IMR-90 (cell line): ENCODE data around the gene SLC26A5. TPM values are rescaled to one million over a fixed set of nuclear protein-coding genes. Genes with fewer than 3 reads are reported as not detected.

Source experiments
- ATAC-seq: fragments of 200-7000 bp; cut with Tn5 transposase; 2 replicates; pipeline ENCODE4 v1.9.1; 2020; ENCODE audit warnings: low read depth, mild to moderate bottlenecking, moderate library complexity
- BruUV-seq: library from RNA; stranded (reverse); fragments of 400-500 nt; replicated peaks from 2 replicates; lab custom pipeline; 2021; lab: Mats Ljungman, UMichigan
- CTCF ChIA-PET: fragments of 300-600 bp; formaldehyde crosslinking; extraction: SDS; loops from one replicate; lab custom pipeline; 2021; ENCODE audit warnings: antibody characterized with exemption; lab: Yijun Ruan, JAX
- POLR2A ChIA-PET: fragments of 300-600 bp; sonication (Branson Sonifier 250); formaldehyde crosslinking; loops from one replicate; lab custom pipeline; 2022; ENCODE audit warnings: antibody characterized with exemption; ENCODE audit not compliant: unreplicated experiment; lab: Charles Lee
- DNase-seq: peaks from one replicate; pipeline ENCODE4 v3.0.0; 2013
- H2AFZ ChIP-seq: replicated peaks from 2 replicates; pipeline ENCODE3; 2013; ENCODE audit warnings: low read length, mild to moderate bottlenecking; ENCODE audit not compliant: poor library complexity
- H2AK5ac ChIP-seq: 2 replicates; pipeline ENCODE4 v1.6.1; 2013; ENCODE audit warnings: low read depth, low read length, inconsistent platforms
- H2AK9ac ChIP-seq: replicated peaks from 2 replicates; pipeline ENCODE3; 2013; ENCODE audit warnings: mild to moderate bottlenecking, low read depth, low read length, moderate library complexity; ENCODE audit not compliant: poor library complexity
- H2BK120ac ChIP-seq: 2 replicates; pipeline ENCODE4 v1.6.1; 2013; ENCODE audit warnings: low read depth, low read length, inconsistent platforms
- H2BK15ac ChIP-seq: 3 replicates; pipeline ENCODE4 v1.6.1; 2013; ENCODE audit warnings: low read depth, low read length, inconsistent platforms
- H2BK20ac ChIP-seq: 2 replicates; pipeline ENCODE4 v1.6.1; 2013; ENCODE audit warnings: low read depth, mild to moderate bottlenecking, inconsistent platforms, low read length, moderate library complexity
- H2BK5ac ChIP-seq: 2 replicates; pipeline ENCODE4 v1.6.1; 2013; ENCODE audit warnings: mild to moderate bottlenecking, low read depth, low read length, inconsistent platforms; ENCODE audit not compliant: poor library complexity, severe bottlenecking
- H3K14ac ChIP-seq: replicated peaks from 2 replicates; pipeline ENCODE4 v1.6.1; 2013; ENCODE audit warnings: low read depth, low read length, inconsistent platforms
- H3K18ac ChIP-seq: 2 replicates; pipeline ENCODE4 v1.6.1; 2013; ENCODE audit warnings: low read depth, low read length, control low read depth
- H3K23ac ChIP-seq: 2 replicates; pipeline ENCODE4 v1.6.1; 2013; ENCODE audit warnings: low read depth, low read length, inconsistent platforms
- H3K27ac ChIP-seq: 2 replicates; pipeline ENCODE4 v1.5.1; 2013; ENCODE audit warnings: mild to moderate bottlenecking, control low read depth, low read length; ENCODE audit not compliant: insufficient read depth
- H3K27me3 ChIP-seq: 2 replicates; pipeline ENCODE4 v1.6.1; 2013; ENCODE audit warnings: low read length; ENCODE audit not compliant: control insufficient read depth, insufficient read depth
- H3K36me3 ChIP-seq: 2 replicates; pipeline ENCODE4 v1.6.1; 2013; ENCODE audit warnings: low read length, mixed read lengths; ENCODE audit not compliant: control insufficient read depth, insufficient read depth
- H3K4ac ChIP-seq: 2 replicates; pipeline ENCODE4 v1.6.1; 2013; ENCODE audit warnings: low read depth, low read length, inconsistent platforms
- H3K4me1 ChIP-seq: 2 replicates; pipeline ENCODE4 v1.6.1; 2013; ENCODE audit warnings: low read length, mixed read lengths; ENCODE audit not compliant: control insufficient read depth, insufficient read depth
- H3K4me2 ChIP-seq: 2 replicates; pipeline ENCODE4 v1.6.1; 2013; ENCODE audit warnings: low read depth, mild to moderate bottlenecking, control low read depth, low read length, moderate library complexity
- H3K4me3 ChIP-seq: 2 replicates; pipeline ENCODE4 v1.5.1; 2013; ENCODE audit warnings: low read depth, mild to moderate bottlenecking, control low read depth, low read length, moderate library complexity; ENCODE audit not compliant: insufficient read depth
- H3K56ac ChIP-seq: 2 replicates; pipeline ENCODE4 v1.6.1; 2013; ENCODE audit warnings: low read length, inconsistent platforms; ENCODE audit not compliant: insufficient read depth; ENCODE audit errors: extremely low read depth
- H3K79me1 ChIP-seq, 2 experiments: 2 replicates each; pipeline ENCODE4 v1.6.1; 2013; ENCODE audit warnings: low read length in 2 of 2, inconsistent platforms in 1 of 2, low read depth in 1 of 2
- H3K9ac ChIP-seq: 2 replicates; pipeline ENCODE4 v1.6.1; 2013; ENCODE audit warnings: low read depth, low read length, control low read depth
- H3K9me1 ChIP-seq: 2 replicates; pipeline ENCODE4 v1.6.1; 2013; ENCODE audit warnings: low read length, inconsistent platforms; ENCODE audit not compliant: insufficient read depth
- H3K9me3 ChIP-seq: 2 replicates; pipeline ENCODE4 v1.6.1; 2013; ENCODE audit warnings: low read length; ENCODE audit not compliant: control insufficient read depth, insufficient read depth
- H4K20me1 ChIP-seq: 2 replicates; pipeline ENCODE4 v1.6.1; 2013; ENCODE audit warnings: low read length, inconsistent platforms; ENCODE audit not compliant: insufficient read depth
- H4K5ac ChIP-seq: 2 replicates; pipeline ENCODE4 v1.6.1; 2013; ENCODE audit warnings: mild to moderate bottlenecking, low read depth, low read length, control low read depth
- H4K8ac ChIP-seq, 2 experiments: 2 replicates each; pipeline ENCODE4 v1.6.1; 2013; ENCODE audit warnings: low read depth in 2 of 2, low read length in 2 of 2, control low read depth in 1 of 2, inconsistent platforms in 1 of 2
- H4K91ac ChIP-seq: 2 replicates; pipeline ENCODE4 v1.6.1; 2013; ENCODE audit warnings: low read depth, low read length, inconsistent platforms; ENCODE audit not compliant: insufficient read depth
- BHLHE40 ChIP-seq: fragments of 150-350 bp; IDR thresholded peaks from 2 replicates; pipeline ENCODE4 v1.6.1; 2016; ENCODE audit warnings: mild to moderate bottlenecking, low read depth, low read length
- CEBPB ChIP-seq: IDR thresholded peaks from 2 replicates; pipeline ENCODE4 v1.6.1; 2012; ENCODE audit warnings: low read depth, low read length, improper control_type of control experiment
- CHD1 ChIP-seq: IDR thresholded peaks from 2 replicates; pipeline ENCODE4 v1.6.1; 2012; ENCODE audit warnings: low read depth, low read length, improper control_type of control experiment
- CTCF ChIP-seq: conservative IDR thresholded peaks from 2 replicates; pipeline ENCODE4 v1.5.1; 2012; ENCODE audit warnings: mild to moderate bottlenecking, low read depth, low read length, improper control_type of control experiment
- MAFK ChIP-seq: IDR thresholded peaks from 2 replicates; pipeline ENCODE4 v1.6.1; 2012; ENCODE audit warnings: low read depth, low read length, improper control_type of control experiment
- MAZ ChIP-seq: IDR thresholded peaks from 2 replicates; pipeline ENCODE4 v1.6.1; 2012; ENCODE audit warnings: low read depth, mild to moderate bottlenecking, low read length, improper control_type of control experiment, moderate library complexity, borderline replicate concordance
- MXI1 ChIP-seq: IDR thresholded peaks from 2 replicates; pipeline ENCODE4 v1.6.1; 2012; ENCODE audit warnings: low read depth, mild to moderate bottlenecking, low read length, moderate library complexity, borderline replicate concordance
- NFE2L2 ChIP-seq: fragments of 150-350 bp; IDR thresholded peaks from 2 replicates; pipeline ENCODE4 v1.6.1; 2016; ENCODE audit warnings: low read depth, mild to moderate bottlenecking, low read length
- POLR2A ChIP-seq: IDR thresholded peaks from 2 replicates; pipeline ENCODE4 v1.6.1; 2012; ENCODE audit warnings: mild to moderate bottlenecking, low read depth, low read length
- RAD21 ChIP-seq: IDR thresholded peaks from 2 replicates; pipeline ENCODE4 v1.6.1; 2012; ENCODE audit warnings: low read length, improper control_type of control experiment
- RCOR1 ChIP-seq: IDR thresholded peaks from 2 replicates; pipeline ENCODE4 v1.6.1; 2012; ENCODE audit warnings: mild to moderate bottlenecking, low read length, improper control_type of control experiment; ENCODE audit not compliant: insufficient replicate concordance
- SMC3 ChIP-seq: fragments of 150-350 bp; IDR thresholded peaks from 2 replicates; pipeline ENCODE4 v1.6.1; 2016; ENCODE audit warnings: low read depth, mild to moderate bottlenecking, antibody characterized with exemption, low read length, moderate library complexity
- USF2 ChIP-seq: fragments of 150-350 bp; IDR thresholded peaks from 2 replicates; pipeline ENCODE4 v1.6.1; 2017; ENCODE audit warnings: mild to moderate bottlenecking, antibody characterized with exemption, low read length, low read depth
- WGBS, 2 experiments: methylation state at CpG; one replicate each; pipeline versions ENCODE4 v1.1.5 to v1.1.7; 2013; ENCODE audit warnings: missing lambda C conversion rate in 2 of 2; ENCODE audit not compliant: insufficient read length in 1 of 2; ENCODE audit errors: extremely low coverage in 2 of 2; 5-methylcytosine and 5-hydroxymethylcytosine counted together
- dilution Hi-C: fragments of 300-500 bp; cut with HindIII; formaldehyde crosslinking; loops from one replicate; pipeline ENCODE4 v1.14.3; 2018; ENCODE audit warnings: low sequenced_read_pairs; ENCODE audit not compliant: unreplicated experiment
- in situ Hi-C: fragments of 300-500 bp; cut with MboI; formaldehyde crosslinking; loops from 3 replicates; pipeline ENCODE4 v1.14.3; 2019; ENCODE audit warnings: low sequenced_read_pairs, inconsistent platforms, mixed read lengths
- intact Hi-C: fragments of 100-400 bp; cut with micrococcal nuclease; formaldehyde crosslinking; loops from 2 replicates; pipeline ENCODE4 v1.10.0; 2022
- polyA plus RNA-seq, 3 experiments: library from polyadenylated mRNA; depleted of rRNA; stranded (reverse); fragments of >200 nt; gene quantifications; 2 replicates each; pipeline ENCODE4 v1.2.3, GENCODE V29; 2012; ENCODE audit warnings: low replicate concordance in 1 of 3
- total RNA-seq: library from RNA; depleted of rRNA; stranded (reverse); fragments of >200 nt; gene quantifications from 2 replicates; pipeline ENCODE4 v1.2.3, GENCODE V29; 2012

SLC26A5 gene
- total and polyA plus RNA-seq, 2 of the 4 experiments (the other 2 are of a cell fraction): not detected

- no peak overlapping the region for H4K5ac ChIP-seq
- H4K91ac ChIP-seq: no peak overlapping the region
- H3K23ac ChIP-seq: no peak overlapping the region
- ChIA-PET POLR2A (no interaction called here), CTCF (interaction anchor here (1.0 kb wide), 1 partner anchor 12 kb away, joined by 3 read pairs; no protein-coding TSS in a partner anchor)
- no peaks in the 10 kb centered on the region for H3K36me3 ChIP-seq
- no peaks in the 10 kb centered on the region for H3K9me1 ChIP-seq
- no peak for TF ChIP-seq MAZ
- TF ChIP-seq BHLHE40: no peak
- no peak for TF ChIP-seq MXI1
- no peak for TF ChIP-seq USF2
- no peak for TF ChIP-seq CHD1
- TF ChIP-seq MAFK: no peak
- TF ChIP-seq NFE2L2: no peak
- no peak for TF ChIP-seq SMC3
- TF ChIP-seq CTCF: no peak
- TF ChIP-seq POLR2A: no peak
- no peak for TF ChIP-seq RAD21
- no peak for TF ChIP-seq CEBPB
- no peak for TF ChIP-seq RCOR1
- no peak overlapping the region for H3K4me2 ChIP-seq
- ATAC-seq (no peak), DNase-seq (no peak)
- H3K27ac ChIP-seq: no peak overlapping the region
- no peak overlapping the region for H3K4me3 ChIP-seq
- intact Hi-C loops: no loop called here
- no peaks in the 10 kb centered on the region for H4K20me1 ChIP-seq
- no peak overlapping the region for H2AFZ ChIP-seq
- dilution Hi-C loops: no loop called here
- no peak overlapping the region for H2BK20ac ChIP-seq
- peaks cover 6% of the 10 kb centered on the region for H3K27me3 ChIP-seq
- H2BK120ac ChIP-seq: no peak overlapping the region
- H3K14ac ChIP-seq: no peak overlapping the region
- no peaks in the 10 kb centered on the region for H3K79me1 ChIP-seq
- H3K4ac ChIP-seq: no peak overlapping the region
- H2BK15ac ChIP-seq: no peak overlapping the region
- WGBS, 2 experiments: no CpG with 5 or more reads among the region's 6 CpGs
- H3K4me1 ChIP-seq: no peaks in the 10 kb centered on the region
- H2AK5ac ChIP-seq: no peak overlapping the region
- H3K18ac ChIP-seq: no peak overlapping the region
- H2AK9ac ChIP-seq: no peak overlapping the region
- H3K9ac ChIP-seq: no peak overlapping the region
- no peak overlapping the region for H4K8ac ChIP-seq
- H3K56ac ChIP-seq: no peak overlapping the region
- no peaks in the 10 kb centered on the region for H3K9me3 ChIP-seq
- in situ Hi-C loops: no loop called here
- no peak overlapping the region for H2BK5ac ChIP-seq
- no TSS peak for BruUV-seq
Measured at GRCh38 chr7:103373866-103374643, 72.0 kb downstream of the SLC26A5 start.
